IPS-18c (cell line): ENCODE measurements around the gene RHEB.
A peak's percentile ranks its signal among the peaks of the same experiment; 100 is the strongest.

ENCODE experiments used
- H3K4me3 ChIP-seq: 2 replicates; pipeline ENCODE4 v1.7.0; 2013; ENCODE audit warnings: low read depth, mild to moderate bottlenecking, low read length, moderate library complexity; ENCODE audit not compliant: insufficient read depth
- H3K9me3 ChIP-seq: one replicate; pipeline ENCODE4 v1.6.1; 2013; ENCODE audit warnings: mild to moderate bottlenecking, low read length, moderate library complexity; ENCODE audit not compliant: control insufficient read depth, insufficient read depth

RHEB gene, protein sequence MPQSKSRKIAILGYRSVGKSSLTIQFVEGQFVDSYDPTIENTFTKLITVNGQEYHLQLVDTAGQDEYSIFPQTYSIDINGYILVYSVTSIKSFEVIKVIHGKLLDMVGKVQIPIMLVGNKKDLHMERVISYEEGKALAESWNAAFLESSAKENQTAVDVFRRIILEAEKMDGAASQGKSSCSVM

DNA sequence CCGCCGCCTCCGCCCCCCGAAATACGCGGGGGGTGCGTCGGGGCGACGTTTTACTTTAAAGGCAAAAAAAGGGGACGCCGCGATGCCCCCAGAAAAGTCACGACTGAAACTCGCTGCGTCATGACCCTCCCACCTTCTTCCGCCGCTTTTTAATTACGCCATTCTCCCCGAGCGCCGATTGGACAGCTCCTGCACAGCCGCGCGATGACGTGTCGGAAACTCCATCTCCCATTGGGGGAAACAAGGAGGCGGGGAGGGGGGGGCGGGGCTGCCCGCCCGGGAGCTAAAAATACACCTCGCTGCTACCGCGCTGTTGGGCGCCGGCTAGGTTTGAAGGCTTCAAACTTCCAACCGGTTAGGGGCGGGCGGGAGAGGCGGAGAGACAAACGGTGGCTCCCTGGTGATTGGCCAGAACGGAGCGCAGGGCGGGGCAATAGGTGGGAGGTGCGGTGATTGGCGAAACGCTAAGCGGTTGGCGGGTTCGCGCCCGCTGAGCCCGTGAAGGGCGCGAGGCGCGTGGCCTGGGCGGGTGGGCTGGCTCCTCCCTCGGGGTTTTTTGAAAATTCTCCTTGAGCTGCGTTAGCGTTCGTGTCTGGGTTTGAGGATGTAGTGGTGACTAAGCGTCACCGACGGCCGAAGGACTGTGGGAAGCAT lies at the start of gene RHEB:
TSS of gene RHEB (minus strand) at position 131 of the 654 bp plus-strand sequence. CDS start 384 bp downstream, outside the sequence.
- Histone ChIP-seq H3K9me3 (no peaks in the 10 kb centered on the region), H3K4me3 (peak within 1 kb of the TSS; percentile 89)

DNA sequence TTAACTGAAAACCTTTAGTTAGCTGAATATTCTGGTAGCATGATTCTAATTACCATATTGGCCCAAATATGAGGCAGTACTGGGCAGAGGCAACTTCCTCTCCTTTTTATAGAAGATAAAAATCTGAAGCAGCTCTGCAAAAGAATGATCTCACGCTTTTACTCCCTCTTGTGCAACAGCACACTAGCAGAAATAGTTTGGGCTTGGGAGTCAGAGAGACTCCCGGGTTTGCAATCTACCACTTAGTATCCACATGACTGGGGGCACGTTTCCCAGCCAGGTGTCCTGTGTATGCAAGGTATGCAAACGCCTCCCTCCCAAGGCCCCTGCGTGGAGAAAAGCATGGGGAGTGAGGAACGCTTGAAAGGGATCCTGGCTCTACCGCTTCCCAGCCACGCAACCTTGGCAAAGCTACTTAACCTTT lies 47.2 kb upstream of the RHEB start:
- no peaks in the 10 kb centered on the region for H3K9me3 ChIP-seq

DNA sequence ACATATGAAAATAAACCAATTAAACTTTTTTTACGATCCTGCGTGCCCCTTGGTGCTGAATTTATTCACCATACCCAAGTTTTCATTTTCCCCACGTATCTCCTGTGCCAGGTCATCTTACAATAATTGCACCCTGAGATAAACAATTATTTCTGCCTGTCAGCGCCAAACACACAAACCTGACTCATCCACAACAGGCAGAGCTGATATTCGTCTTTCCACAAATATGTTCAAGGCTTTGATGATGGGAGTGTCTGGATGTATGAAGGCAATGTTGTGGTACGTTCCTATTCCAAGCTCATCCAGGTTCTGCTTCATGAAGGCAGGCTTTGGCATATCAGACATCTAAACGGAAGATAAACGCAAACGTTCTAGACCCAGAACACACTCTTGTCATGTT lies 45.8 kb upstream of the RHEB start:
- no peak overlapping the region for H3K4me3 ChIP-seq
- no peaks in the 10 kb centered on the region for H3K9me3 ChIP-seq

More for the DNA sequence above, 47.2 kb upstream of the RHEB start:
- H3K4me3 ChIP-seq, result no peak overlapping the region

DNA sequence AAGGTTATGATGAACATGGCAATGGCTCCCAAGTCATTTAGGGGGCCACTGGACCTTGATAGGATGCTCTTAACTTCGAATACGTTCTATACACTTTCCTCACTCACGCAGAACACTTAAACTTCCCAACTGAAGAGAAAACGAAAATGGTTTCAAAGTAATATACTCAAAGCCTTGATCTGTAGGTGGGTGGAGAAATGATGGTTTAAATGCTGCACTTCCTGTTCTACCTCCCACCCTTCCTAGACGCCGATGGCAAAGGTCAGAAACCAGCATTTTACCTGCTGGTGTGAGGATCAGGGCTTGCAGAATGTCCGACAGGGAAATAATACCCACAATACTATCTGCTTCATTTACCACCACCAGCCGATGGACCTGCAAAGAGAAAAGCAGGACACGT lies 40.5 kb upstream of the RHEB start:
- Histone ChIP-seq H3K9me3 (no peaks in the 10 kb centered on the region), H3K4me3 (no peak overlapping the region)

DNA sequence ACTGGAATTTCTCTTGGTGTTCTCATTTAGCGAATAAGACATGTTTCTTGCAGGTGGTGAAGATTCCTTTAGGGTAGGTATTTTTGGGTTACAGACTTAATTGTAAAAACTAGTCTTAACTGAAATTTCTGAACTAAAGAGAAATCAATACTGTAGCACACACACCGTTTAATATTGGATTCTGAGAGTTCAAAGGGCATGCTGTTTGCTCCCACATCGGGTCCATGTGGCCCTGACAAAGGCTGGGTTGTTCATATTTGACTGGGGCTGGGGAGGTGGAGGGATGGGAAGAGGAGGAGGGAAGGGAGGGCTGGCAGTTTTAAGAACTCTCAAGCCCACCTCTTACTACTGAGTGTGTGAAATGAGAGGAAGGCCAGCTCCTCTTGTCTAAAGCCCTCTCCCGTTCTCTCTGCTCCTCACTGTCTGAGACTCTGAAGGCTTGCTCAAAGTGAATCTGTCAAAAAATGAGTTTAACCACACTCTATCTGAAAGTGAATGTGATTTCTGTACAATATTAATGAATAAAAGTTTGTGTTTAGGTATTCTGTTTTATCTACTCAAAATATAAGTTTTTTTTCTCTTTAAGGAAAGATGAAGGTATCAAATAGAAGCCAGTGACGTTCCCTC lies 40.0 kb upstream of the RHEB start:
- H3K9me3 ChIP-seq, result no peaks in the 10 kb centered on the region
- H3K4me3 ChIP-seq, result no peak overlapping the region

DNA sequence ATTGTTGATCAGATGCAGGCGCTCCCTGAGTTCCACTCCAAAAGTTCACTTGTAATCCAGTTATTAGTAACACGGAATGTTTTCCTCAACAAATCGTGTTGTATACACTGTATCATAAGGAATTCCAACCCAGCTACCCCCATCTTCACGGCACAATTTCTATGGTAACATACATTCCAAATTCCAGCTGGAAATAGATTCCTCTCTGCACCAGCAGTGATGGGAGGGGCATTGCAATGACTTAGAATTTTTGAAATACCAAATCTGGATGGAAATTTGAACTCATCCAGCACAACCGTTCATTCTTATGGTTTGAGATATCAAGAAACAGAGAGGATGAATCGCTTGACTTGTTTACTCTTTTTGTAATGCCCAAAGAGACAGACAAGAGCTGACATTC lies 38.9 kb upstream of the RHEB start:
- no peaks in the 10 kb centered on the region for H3K9me3 ChIP-seq
- no peak overlapping the region for H3K4me3 ChIP-seq

DNA sequence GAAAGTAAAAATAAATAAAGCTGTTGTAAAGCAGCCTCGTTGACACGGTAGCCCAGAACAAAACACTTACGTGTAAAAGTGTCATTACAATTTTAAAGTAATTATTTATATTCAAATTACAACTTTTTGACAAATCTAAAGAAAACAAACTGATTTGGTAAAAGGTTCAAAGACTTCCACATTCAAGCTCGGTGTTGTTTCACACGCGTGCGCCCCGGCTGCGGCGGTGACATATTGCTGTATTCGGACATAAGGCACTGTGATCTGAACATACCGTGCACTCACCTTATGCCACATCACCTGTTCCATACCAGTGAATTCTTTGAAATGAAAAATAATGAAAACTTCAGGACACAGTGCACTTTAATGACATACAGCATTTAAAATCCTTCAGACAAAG lies 36.9 kb upstream of the RHEB start:
- no peaks in the 10 kb centered on the region for H3K9me3 ChIP-seq
- H3K4me3 ChIP-seq, result no peak overlapping the region

DNA sequence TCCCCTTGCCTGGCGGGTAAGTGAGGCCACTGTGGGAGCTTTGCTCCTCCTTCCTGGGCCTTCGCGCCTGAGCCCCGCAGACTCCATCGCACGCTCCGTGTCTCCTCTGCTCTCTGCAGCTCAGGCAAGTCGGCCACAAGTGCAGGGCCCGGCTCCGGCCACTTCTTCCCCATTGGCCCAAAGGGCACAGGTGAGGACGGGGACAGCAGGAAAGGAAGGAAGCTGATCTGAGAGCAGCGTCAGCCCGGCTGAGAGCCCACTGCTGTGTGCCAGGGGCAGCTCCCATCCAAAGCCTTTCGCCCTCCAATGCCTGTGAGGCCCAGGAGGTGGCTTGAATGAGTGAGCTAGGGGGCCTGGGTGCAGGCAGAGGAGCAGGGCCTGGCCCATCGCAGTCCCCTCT lies 33.7 kb upstream of the RHEB start:
- Histone ChIP-seq H3K9me3 (no peaks in the 10 kb centered on the region), H3K4me3 (no peak overlapping the region)

DNA sequence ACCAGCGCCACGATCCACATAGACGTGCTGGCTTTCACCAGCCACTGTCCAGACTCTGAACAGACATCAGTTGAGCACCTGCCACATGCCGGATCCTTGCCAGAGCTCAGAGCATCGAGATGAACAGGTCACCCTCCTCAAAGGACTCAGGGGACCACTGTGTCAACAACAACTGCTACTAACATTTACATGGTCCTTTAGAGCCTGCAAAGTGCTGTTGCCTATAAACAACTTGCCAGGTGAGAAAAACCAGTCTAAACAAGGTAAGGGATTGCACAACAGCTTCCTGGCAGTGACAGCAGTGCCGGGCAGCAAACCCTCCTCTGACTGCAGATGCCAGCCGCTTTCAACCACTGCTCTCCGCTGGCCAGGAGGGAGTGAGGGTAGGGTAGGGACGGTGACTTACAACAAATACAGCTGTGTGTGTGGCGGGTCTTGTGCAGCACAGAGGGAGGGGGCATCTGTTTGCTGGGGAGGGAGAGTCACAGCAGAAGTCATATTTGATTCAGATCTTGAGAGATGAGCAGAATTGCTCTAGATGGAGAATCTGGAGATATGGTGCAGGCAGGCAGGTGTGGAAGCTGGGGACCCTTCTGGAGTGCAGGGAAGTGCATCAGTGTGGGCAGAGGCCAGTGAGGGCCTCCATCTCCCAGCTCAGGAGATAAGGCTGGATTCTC lies 32.8 kb upstream of the RHEB start:
- no peak overlapping the region for H3K4me3 ChIP-seq
- no peaks in the 10 kb centered on the region for H3K9me3 ChIP-seq

DNA sequence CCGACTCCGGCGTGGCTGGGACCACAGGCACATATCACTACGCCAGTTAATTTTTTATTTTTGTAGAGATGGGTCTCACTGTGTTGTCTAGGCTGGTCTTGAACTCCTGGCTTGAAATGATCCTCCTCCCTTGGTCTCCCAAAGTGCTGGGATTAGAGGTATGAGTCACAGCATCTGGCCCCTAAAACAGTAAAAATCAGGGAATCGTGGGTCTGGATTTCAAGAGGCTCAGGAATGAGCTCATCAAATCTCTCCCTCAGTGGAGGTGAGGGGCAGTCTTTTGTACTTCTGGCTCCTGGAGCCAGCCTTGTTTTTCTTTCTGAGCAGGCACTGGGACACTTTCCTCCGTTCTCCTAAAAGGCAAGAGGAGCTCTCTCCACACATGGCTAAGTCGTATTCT lies 32.1 kb upstream of the RHEB start:
- Histone ChIP-seq H3K9me3 (no peaks in the 10 kb centered on the region), H3K4me3 (no peak overlapping the region)

DNA sequence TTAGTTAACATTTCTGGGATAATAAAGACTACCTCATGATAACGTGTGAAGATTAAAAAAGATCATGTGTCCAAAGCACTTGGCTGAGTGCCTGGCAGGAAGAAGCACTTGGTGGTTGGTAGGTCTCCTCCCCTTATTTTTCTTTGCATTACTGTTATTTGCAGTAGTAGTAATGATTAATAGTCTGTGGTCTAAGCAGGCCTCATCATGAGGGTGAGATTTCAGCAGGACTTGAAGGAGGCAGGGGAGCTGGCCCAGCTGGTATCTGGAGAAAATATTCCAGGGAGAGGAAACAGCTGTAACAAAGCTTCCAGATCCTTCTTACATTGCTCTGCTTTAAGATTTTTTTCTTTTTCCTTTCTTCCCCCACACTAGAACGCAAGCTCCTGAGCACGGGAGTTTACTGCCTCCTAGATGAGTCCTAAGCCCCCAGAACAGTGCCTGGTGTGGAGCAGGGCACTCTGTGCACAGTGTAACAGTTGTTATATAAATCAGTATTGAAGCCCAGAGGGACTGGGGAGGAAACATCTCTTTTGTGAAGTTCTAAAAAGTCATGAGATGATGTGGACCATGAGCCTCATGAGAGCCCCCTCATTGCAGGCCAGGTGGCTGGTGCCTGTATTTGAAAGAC lies 31.1 kb upstream of the RHEB start:
- Histone ChIP-seq H3K4me3 (no peak overlapping the region), H3K9me3 (no peaks in the 10 kb centered on the region)

DNA sequence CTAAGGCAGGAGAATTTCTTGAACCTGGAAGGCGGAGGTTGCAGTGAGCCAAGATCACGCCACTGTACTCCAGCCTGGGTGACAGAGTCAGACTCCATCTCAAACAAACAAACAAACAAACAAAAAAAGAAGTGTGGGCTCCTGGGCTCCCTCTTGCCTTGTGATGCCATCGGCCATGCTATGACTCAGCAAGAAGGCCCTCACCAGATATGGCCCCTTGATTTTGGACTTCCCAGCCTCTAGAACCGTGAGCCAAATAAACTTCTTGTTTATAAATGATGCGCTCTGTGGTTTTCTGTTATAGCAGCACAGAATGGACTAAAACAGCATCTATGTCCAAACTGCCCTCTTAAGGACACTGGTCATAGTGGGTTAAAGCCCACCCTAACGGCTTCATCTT lies 29.9 kb upstream of the RHEB start:
- H3K4me3 ChIP-seq, result no peak overlapping the region
- H3K9me3 ChIP-seq, result no peaks in the 10 kb centered on the region

DNA sequence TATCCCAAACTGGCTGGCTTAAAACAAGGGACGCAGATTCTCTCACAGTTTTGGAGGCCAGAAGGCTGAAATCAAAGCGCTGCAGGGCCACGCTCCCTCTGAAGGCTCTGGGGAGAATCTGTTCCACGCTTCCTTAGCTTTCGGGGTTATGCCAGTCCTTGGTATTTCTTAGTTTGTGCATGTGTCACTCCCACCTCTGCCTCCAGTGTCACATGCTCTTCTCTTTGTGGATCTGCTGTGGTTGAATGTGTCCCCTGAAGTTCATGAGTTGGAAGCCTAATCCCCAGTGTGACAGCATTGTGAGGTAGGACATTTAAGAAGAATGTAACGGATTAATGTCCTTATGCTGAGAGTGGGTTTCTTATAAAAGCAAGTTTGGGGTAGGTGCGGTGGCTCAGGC lies 29.4 kb upstream of the RHEB start:
- no peak overlapping the region for H3K4me3 ChIP-seq

DNA sequence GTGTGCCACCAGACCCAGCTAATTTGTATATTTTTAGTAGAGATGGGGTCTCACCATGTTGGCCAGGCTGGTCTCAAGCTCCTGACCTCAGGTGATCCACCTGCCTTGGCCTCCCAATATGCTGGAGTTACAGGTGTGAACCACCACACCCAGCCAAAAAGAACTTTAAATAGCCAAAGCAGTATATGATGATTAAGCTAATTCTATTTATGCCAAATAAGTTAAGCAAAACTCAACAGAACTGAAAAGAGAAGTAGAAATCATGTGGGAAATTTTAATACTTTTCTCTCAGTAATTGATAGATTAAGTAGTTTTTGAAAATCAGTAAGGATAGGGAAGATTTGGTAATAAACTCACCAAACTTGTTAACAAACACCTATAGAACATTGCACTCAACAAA lies 24.5 kb upstream of the RHEB start:
- Histone ChIP-seq H3K9me3 (no peaks in the 10 kb centered on the region), H3K4me3 (no peak overlapping the region)

More for the DNA sequence above, 29.4 kb upstream of the RHEB start:
- no peaks in the 10 kb centered on the region for H3K9me3 ChIP-seq

DNA sequence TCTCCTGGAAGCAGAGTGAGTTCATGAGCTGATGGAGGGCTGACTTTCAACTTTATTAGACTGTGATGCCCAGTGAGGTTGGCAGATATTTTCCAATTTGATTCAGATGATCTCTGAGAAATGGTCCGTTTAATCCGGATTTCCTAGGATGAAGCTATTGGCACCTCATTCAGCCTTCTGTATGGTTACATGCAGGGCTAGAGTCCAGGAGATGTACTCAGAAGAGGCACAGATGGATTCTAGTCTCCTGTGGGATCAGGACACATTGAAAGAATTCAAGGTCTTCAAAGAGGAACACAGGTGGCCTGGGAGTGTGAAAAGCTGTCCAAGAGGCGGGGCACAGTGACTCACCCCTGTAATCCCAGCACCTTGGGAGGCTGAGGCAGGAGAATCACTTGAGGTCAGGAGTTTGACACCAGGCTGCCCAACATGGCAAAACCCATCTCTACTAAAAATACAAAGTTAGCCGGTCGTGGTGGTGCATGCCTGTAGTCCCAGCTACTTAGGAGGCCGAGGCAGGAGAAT lies 23.0 kb upstream of the RHEB start:
- Histone ChIP-seq H3K4me3 (no peak overlapping the region), H3K9me3 (no peaks in the 10 kb centered on the region)

DNA sequence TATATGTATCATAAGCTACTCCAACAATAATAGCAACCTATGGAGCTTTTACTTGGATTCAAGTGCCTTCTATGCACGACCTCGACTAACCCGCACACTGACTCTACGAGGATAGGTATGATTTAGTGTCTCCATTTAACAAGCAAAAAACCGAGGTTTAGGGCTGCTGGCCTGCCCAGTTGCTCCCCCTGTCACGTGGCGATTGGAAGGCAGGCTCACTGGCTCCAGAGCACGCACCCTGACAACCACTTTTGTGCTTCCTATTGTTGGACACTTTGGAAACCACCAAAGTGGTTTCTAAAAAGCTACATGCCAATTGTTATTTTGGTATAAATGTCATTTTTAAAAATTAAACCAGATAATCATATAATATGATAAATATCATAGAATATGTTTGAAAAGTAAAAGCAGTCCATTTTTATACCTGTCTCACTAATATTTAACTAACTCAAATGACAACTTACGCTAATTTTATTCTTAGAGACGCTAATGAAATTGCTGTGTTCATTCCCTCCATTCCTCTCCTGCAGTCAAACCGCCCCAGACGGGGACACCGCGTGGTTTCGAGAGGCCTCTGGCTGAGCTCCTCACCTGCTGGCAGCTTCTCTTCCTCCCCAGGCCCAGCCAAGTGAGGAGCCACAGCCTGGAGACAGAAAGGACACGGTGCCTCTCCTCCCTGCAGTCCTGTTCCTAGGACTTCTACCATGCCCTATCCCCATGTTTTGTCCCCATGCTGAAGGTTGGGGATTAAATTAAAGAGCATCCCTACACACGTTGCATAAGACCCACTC lies 22.2 kb upstream of the RHEB start:
- no peak overlapping the region for H3K4me3 ChIP-seq
- no peaks in the 10 kb centered on the region for H3K9me3 ChIP-seq

DNA sequence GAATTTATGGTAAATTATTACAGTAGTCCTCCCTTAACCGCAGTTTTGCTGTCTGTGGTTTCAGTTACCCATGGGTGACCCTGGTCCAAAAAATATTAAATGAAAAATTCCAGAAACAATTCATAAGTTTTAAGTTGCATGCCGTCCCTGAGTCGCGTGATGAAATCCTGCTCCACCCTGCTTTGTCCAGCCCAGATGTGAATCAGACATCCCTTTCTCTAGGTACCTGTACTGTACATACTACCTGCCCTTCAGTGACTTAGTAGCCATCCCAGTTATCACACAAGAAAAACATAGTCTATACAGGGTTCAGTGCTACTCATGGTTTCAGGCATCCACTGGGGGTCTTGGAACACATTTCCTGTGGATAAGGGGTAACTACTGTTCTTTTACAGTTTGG lies 20.5 kb upstream of the RHEB start:
- H3K4me3 ChIP-seq, result no peak overlapping the region
- H3K9me3 ChIP-seq, result no peaks in the 10 kb centered on the region
